H1 (cell line): Measurements from ENCODE around the gene EFEMP2. TPM values are rescaled to one million over a fixed set of nuclear protein-coding genes. Genes with fewer than 3 reads are reported as not detected.

Source experiments
- JUND ChIP-seq: IDR thresholded peaks from 2 replicates; pipeline ENCODE4 v1.6.1; 2011; ENCODE audit warnings: mild to moderate bottlenecking, improper control_type of control experiment, low read length
- RAD21 ChIP-seq, 2 experiments: IDR thresholded peaks in 1 of 2; conservative IDR thresholded peaks in 1 of 2; 2 replicates each; pipeline ENCODE4 v1.6.1; 2011; ENCODE audit warnings: low read depth in 2 of 2, low read length in 2 of 2, improper control_type of control experiment in 1 of 2, inconsistent platforms in 1 of 2, mild to moderate bottlenecking in 1 of 2, moderate library complexity in 1 of 2
- SAP30 ChIP-seq: fragments of 300-600 bp; sonication (generic); IDR thresholded peaks from 2 replicates; pipeline ENCODE4 v1.7.1; 2012; ENCODE audit warnings: low read length, moderate library complexity, mild to moderate bottlenecking, inconsistent platforms; ENCODE audit not compliant: insufficient read depth, insufficient replicate concordance
- polyA plus RNA-seq, 7 experiments: library from polyadenylated mRNA; depleted of rRNA in 3 of 7; stranded (reverse) in 5 of 7; unstranded in 2 of 7; fragments of >200 nt in 5 of 7; fragments of 200-250 nt in 2 of 7; gene quantifications; 1 replicate in 5 of 7; 2 replicates in 1 of 7; 4 replicates in 1 of 7; pipeline versions ENCODE4 v1.2.1 to v1.2.3, GENCODE V29; 2011 to 2013; ENCODE audit warnings: missing spikeins in 2 of 7, mixed read lengths in 2 of 7
- total RNA-seq: library from RNA; stranded (reverse); fragmentation: NEBNext Ultra II Directional; extraction: Animal tissue kit (Norgen Biotek cat#: 25700); gene quantifications from 2 replicates; pipeline ENCODE4 v1.2.1, GENCODE V29; 2021
- TF ChIP-seq, protein P1 (sequence below): IDR thresholded peaks from 2 replicates; pipeline ENCODE4 v1.6.1; 2011; ENCODE audit warnings: low read depth, mild to moderate bottlenecking, low read length; ENCODE audit not compliant: insufficient read depth

EFEMP2 gene
- total and polyA plus RNA-seq, 2 of the 8 experiments (the other 6 are each of a cell fraction or from before 2014, with no cell fraction given): 8.8 to 17.2 TPM

DNA sequence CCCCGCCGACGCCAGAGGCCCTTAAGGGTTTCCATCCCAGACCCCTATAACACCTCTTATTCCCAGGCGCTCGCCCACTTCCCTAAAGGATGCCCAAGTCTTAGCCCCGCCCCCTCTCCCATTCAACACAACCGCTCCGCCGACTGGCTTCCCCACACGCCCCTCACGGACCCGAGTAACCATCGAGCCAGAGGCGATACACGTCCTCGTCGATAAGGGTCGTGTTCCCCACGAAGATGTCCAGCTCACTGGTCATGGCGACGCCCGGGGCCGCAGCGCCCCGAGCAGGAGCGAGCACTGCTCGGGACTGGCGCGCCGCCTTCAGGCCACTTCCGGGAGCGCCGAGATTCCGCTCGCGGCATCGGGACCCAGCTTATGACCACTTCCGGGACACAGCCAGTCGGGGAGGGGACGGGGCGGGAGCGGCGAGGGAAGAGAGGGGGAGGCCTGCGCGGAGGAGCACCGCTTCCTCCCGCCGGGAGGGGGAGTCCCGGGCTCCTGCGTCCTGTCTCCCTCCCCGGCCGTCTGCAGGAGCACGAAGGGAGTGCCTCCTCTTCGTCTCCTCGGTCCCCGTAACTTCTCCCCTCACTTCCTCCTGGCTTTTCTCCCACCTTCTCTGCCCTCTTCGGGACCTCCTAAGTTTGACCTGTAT lies 15.7 kb upstream of the EFEMP2 start, which contains the start of gene FIBP (continued):
- TF ChIP-seq SAP30: no peak
- TF ChIP-seq JUND: no peak
- peak; percentile 42 to 64 for TF ChIP-seq RAD21 (IDR thresholded peaks at IDR 0.05 in 1 of 2, conservative IDR thresholded peaks at IDR 0.05 in 1 of 2; ENCODE audit: low read depth in 2 of 2, low read length in 2 of 2)
- TF ChIP-seq, protein P1, sequence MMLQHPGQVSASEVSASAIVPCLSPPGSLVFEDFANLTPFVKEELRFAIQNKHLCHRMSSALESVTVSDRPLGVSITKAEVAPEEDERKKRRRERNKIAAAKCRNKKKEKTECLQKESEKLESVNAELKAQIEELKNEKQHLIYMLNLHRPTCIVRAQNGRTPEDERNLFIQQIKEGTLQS: peak; percentile 56; the same call in 1 of the 2 replicates
- TF ChIP-seq, all 59 proteins: peak for 26
